Bone marrow (tissue), 2 donors: ENCODE measurements around the gene RAB10.
"Not testable (repeated sequence)": the region's sequence is repeated elsewhere in the genome, so short reads cannot be mapped to it uniquely, and the experiment has no call there.

Experiments
- DNase-seq, 2 donors: peaks; one replicate each; lab custom pipeline; 2025; lab: John Stamatoyannopoulos, UW

The RAB10 gene

GRCh38 chr2:26033818-26034636 is at the start of gene RAB10:
Gene RAB10, plus strand, starts transcription at chr2:26034084. Its CDS starts 525 bp downstream, at chr2:26034609.
- peak; percentile 98 for DNase-seq

- DNase-seq = no peak
Observed at GRCh38 chr2:25988134-25988533, 45.8 kb upstream of the RAB10 start.

- no peak for DNase-seq
Observed at GRCh38 chr2:25989154-25989553, 44.7 kb upstream of the RAB10 start.

- no peak for DNase-seq
Observed at GRCh38 chr2:25991965-25992364, 41.9 kb upstream of the RAB10 start.

- no peak for DNase-seq
Observed at GRCh38 chr2:25992556-25992955, 41.3 kb upstream of the RAB10 start.

- no peak for DNase-seq
Observed at GRCh38 chr2:25993049-25993448, 40.8 kb upstream of the RAB10 start.

- DNase-seq = no peak
Observed at GRCh38 chr2:25994509-25994908, 39.4 kb upstream of the RAB10 start.

GRCh38 chr2:25996844-25997243 is 37.0 kb upstream of the RAB10 start:
- DNase-seq = no peak

GRCh38 chr2:25998816-25999383 is 35.0 kb upstream of the RAB10 start:
- not testable (repeated sequence) for DNase-seq

GRCh38 chr2:25999406-25999805 is 34.5 kb upstream of the RAB10 start:
- not testable (repeated sequence) for DNase-seq

GRCh38 chr2:26000561-26001082 is 33.3 kb upstream of the RAB10 start:
- DNase-seq = no peak

- peak in 1 of 2 donors; percentile 60 for DNase-seq
Observed at GRCh38 chr2:26001743-26002351, 32.0 kb upstream of the RAB10 start.

- peak; percentile 29 to 70 for DNase-seq
Observed at GRCh38 chr2:26002632-26003310, 31.1 kb upstream of the RAB10 start.

- DNase-seq = no peak
Observed at GRCh38 chr2:26008095-26008494, 25.8 kb upstream of the RAB10 start.

- DNase-seq = peak; percentile 78 to 94
Observed at GRCh38 chr2:26008851-26009566, 24.9 kb upstream of the RAB10 start.

- no peak for DNase-seq
Observed at GRCh38 chr2:26009567-26009963, 24.3 kb upstream of the RAB10 start.

- no peak for DNase-seq
Observed at GRCh38 chr2:26010943-26011342, 22.9 kb upstream of the RAB10 start.

GRCh38 chr2:26011609-26011989 is 22.3 kb upstream of the RAB10 start:
- no peak for DNase-seq

GRCh38 chr2:26011990-26012856 is 21.7 kb upstream of the RAB10 start:
- DNase-seq = peak in 1 of 2 donors; percentile 16

GRCh38 chr2:26013668-26014067 is 20.2 kb upstream of the RAB10 start:
- no peak for DNase-seq
